Prostate gland (tissue), 2 donors: ENCODE results near the gene PRKAG2.

ENCODE experiments used
- CTCF ChIP-seq, 4 experiments: fragments of 200-600 bp in 2 of 4; fragments of 450-650 bp in 2 of 4; sonication (generic) in 2 of 4; IDR thresholded peaks; 1 replicate in 3 of 4; 2 replicates in 1 of 4; pipeline ENCODE4 v1.5.1; 2016 to 2019; ENCODE audit warnings: antibody characterized with exemption in 4 of 4, mild to moderate bottlenecking in 2 of 4, moderate library complexity in 2 of 4
- POLR2A ChIP-seq: fragments of 450-650 bp; IDR thresholded peaks from one replicate; pipeline ENCODE4 v1.6.1; 2016; ENCODE audit warnings: antibody characterized with exemption, mild to moderate bottlenecking
- POLR2AphosphoS5 ChIP-seq: sonication (generic); formaldehyde crosslinking; IDR thresholded peaks from one replicate; pipeline ENCODE4 v1.6.1; 2017; ENCODE audit warnings: antibody characterized with exemption

GRCh38 chr7:151845412-151846205 is 31.3 kb downstream of the PRKAG2 start:
- TF ChIP-seq CTCF (IDR thresholded peaks at IDR 0.05) (no peak), POLR2A (no peak), POLR2AphosphoS5 (no peak)
